GM19238 (cell line): ENCODE results near the gene RAD51B.

Experiments used
- DNase-seq: peaks from one replicate; pipeline ENCODE4 v3.0.0; 2011; ENCODE audit warnings: low spot score; ENCODE audit not compliant: insufficient read length

The RAD51B gene

DNA sequence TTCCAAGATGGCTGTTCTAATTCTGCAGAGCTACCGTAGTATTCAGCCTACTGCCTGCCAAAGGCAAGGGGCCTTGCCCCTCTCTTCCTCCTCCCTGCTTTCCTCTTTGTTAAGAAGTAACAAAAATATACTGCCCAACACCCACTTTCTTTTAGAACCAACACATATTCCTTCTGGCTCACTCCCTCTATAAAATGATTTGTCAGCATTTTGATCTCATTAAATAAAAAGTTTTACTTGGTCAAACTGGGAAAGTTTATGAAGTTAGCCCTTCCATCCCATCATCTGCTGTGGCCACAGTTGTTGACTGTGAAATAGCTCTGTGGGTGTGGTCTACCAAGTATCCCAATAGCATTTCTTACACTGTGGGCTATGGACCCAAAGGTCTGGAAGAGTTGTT lies 500.9 kb downstream of the RAD51B start:
- no peak for DNase-seq

DNA sequence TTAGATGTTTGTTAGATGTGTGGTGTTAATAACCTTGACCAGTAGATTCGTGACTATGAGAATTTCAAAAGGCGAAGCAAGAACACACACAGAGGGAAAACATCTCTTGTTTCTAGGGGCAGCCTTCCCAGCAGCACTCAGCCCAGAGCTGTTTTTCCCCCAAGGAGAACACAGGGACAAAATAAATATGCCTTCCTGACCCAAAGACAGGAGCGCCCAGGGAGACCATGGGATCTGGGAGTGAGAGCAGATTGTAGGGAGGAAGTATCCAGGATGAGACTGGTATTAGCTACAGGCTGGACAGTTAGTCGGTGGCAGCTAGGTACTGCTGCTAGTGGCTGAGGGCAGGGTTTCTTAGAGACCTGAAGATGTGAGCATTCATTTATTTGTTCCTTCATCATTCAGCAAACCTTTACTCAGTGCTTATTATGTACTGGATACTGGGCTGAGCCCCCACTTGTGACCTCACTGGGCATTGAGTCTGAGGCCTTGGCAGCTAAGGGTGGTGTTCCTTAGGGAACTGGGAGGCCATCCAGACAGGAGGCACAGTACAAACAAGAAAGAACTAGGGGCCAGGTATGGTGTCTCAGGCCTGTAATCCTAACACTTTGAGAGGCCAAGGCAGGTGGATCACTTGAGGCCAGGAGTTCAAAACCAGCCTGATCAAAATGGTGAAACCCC lies 503.5 kb downstream of the RAD51B start:
- no peak for DNase-seq

DNA sequence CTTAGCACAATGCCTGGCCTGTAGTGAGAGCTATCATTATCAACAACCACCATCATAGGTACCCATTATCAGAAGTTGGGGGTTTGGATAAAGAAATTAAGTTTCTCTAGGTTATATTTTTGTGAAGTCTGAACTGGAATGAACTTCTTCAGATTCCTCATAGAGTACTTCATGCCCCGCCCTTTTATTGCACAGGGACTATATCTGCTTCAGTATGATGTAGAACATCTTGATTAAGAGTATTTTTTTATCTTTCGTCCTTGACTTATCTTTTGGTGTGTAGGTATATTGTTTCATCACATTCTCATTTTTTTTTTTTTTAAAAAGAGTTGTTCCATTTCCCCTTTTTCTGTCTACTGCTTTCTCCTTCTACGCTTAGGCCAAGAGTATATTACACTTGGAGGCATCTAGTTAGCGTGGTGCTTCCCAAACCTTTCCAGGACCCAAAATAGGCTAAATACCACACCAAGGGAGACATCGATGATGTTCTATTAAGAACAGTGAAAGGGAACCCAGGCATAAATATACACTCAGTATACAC lies 505.8 kb downstream of the RAD51B start:
- no peak for DNase-seq

DNA sequence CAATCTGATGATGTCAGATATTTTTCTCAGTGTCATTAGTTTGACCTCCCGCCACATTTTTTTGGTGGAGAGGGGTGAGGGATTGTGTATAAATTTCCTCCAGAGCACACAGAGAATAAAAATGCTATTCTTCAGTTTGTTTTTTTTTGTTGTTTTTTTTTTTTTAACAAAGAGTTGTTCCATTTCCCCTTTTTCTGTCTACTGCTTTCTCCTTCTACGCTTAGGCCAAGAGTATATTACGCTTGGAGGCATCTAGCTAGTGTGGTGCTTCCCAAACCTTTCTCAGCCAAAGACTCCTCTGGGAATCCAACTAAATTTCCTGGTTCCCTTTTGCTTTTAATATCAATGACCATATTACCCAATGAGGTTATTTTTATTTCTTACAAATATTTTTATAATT lies 507.7 kb downstream of the RAD51B start:
- DNase-seq = no peak

DNA sequence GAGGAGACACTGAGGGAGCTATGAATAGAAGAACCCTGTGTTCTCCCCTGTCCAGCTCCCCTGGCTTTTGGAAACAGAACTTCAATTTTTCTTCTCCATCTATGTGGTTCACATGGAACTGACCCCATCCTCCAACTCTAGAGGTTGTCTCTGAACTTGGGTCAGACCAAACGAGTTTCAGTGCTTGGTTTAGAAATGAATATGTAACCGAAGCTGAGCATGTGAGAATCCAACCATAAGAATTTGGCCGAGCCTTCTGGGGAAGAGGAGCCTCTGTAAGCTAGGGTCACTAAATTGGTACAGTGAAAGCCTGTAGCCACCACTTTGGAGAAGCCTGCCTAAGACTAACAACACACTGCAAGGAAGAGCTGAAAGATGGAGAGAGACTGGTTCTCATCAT lies 508.9 kb downstream of the RAD51B start:
- DNase-seq = no peak

DNA sequence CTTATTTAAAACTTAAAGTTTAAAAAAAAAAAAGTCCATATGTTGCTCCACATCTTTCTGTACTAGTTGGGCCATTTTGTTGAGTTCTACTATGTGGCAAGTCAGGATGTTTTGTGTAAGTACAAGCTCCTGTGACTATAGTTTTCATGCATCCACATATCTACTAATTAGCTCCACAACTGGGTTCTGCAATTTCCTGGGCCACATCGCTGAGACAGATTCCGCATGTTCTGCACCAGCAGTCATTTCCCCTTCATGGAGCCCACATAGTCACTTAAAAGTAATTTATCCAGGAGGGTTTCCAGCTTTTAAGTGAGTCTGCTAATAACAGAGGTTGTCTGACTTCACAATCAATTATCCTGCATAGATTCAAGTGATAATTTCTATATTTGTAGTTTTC lies 511.8 kb downstream of the RAD51B start:
- no peak for DNase-seq

DNA sequence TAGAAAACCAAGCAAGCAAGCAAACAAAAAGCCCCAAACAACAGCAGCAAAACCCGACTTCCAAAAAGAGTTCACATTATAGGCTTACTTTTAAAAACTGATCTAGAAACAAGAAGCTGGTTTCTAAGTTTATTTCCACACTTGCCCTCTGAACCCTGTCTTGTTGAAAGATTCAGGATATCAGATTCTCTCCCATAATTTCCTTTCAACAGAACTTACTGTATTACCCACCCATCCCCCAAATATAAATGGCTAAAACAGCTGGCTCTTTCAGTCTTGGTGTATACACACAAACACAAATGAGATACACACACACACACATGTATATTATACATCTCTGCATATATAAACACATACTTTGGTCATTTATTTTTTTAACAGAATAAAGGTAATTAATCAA lies 512.4 kb downstream of the RAD51B start:
- DNase-seq = no peak

DNA sequence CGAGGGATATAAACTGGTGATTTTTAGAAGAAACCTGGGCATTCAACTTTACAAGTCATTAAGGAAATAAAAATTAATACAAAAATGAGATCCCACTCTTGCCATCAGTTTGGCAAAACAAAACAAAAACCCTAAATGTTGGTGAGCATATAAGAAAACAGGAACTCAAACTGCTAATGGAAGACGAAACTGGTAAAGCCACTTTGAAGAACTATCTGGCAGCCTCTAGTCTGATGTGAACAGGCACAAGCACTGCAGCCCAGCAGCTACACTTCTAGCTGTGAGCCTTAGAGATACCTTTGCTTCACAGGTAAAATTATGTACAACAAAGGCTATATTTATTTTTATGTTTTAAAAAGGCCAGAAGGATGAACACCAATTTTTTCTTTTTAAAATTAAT lies 513.7 kb downstream of the RAD51B start:
- no peak for DNase-seq

DNA sequence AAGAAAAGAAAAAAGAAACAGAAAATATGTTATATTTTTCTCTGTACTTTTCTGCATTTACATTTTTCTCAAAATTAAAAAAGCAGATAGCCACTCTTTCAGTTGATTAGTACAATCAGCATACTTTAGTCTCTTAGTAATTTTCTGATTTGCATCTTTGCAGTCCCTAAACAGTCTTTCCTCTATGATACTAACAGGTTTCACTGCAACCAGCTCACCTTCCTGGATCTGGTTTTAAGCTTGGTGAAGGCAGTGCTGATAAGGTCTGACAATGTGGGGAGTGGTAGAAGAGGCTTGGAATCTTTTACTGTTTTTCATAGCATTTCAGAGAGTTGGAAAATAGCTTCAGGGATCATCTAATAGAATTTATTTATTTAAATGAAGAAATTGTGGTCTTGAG lies 515.7 kb downstream of the RAD51B start:
- no peak for DNase-seq

DNA sequence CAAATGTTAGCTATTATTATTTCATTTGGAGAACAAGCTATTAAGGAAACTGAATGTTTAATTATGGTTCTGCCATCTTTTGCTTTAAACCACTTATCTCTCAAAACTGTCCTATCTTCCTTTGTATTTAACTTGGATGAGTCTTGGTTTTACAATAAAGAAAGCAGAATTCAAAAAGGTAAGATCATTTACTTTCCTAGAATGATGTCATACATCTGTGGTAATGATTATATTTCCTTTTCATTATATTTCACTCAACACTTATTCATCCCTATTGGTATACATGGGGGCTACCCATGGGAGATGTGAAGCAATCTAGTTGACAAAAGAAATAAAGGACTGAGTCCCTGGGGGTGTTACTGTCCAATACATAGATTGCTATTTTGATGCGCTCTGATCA lies 516.6 kb downstream of the RAD51B start:
- DNase-seq = no peak

DNA sequence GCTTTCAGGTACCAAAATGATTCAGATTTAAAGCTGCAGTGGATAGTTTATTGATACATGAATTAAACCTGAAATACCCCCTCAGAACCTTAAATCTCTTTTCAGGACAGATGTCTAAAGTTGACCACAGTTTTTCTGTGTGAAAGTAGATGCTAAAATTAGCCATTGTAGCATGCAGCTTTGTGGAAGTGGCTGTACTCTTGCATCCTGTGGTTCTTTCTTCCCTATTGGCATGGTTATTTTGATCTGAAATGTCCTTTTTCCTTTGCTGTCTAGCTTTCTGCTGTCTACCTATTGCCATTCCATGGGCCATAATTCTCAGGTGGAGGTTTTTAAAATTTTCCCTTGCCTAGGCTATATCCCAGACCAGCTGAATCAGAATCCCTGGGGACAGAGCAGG lies 517.7 kb downstream of the RAD51B start:
- DNase-seq = no peak

DNA sequence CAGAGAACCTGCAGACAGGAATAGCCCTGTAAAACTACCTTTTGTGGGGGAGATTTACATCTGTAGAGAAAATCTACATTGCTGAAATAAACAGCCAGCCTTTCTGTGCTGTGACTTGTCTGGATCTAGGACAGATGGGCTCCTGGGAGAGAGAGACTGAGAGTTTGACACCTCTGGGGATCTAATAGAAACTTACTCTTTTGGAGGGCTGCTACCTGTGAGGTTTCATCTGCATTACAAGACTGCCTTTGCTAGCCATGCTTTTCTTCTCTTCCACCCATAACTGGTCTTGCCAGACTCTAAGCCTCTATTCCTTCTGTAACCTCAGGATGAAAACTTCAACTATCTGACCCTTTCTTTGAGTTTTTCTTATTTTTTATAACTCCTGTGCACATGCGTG lies 520.7 kb downstream of the RAD51B start:
- DNase-seq = no peak

DNA sequence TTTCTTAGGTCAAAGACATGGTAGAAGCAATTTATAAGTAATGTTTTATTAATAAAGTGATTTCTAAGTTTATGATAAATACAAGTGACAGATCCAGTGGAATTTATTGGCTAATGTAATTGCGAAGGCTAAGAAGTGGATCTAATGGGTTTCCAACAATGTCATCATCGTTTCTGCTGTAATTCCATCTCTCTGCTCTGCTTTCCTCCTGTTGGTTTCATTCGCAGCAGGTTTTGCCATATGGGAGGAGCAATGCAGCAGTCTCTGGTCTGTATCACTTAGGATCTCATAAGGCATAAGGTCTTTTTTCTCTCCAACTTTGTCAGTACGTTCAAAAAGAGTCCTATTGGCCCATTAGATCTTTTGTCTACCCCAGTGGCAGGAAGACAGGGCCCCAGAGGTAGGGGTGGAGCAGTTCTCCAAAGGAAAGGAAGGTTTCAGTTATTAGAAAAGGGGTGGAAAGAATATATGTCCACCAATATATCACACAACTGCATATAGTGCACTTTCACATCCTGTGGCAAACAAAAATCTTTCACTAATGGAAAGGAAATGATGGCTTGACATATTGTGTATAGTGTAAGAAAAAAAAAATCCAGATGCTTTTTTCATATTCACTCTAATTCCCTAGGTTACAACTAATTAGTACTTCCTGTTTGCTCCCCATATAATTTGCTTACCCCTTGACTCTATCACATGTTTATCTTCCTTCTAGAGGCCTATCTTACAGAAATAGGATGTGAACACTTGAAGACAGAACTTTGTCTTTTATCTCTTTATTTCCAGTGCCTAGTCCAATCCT lies 522.0 kb downstream of the RAD51B start:
- DNase-seq = no peak

DNA sequence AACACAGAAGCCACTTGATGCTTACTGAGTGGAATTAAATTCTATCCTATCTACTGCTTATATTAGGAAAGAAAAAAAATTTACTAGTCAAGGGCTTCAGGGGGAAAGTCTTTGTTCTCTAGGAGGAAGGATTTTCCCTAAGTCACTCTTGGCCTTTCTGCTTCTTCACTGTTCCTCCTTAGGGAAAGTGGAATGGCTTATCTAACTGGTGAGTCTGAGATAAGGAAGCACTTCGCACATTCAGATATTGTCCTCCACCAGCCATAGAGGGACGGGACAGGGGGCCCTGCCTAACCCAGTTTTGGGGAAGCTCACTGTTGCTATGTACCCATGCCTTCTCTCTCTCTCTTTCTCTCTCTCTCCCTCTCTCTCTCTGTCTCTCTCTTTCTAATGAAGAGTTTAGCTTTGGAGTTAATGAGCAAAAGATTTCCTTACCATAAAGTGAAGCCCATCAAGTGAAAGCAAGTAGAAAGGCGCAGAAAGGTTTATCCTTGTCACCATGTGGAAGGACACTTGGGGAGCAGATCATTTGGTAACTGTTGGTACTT lies 522.7 kb downstream of the RAD51B start:
- no peak for DNase-seq

DNA sequence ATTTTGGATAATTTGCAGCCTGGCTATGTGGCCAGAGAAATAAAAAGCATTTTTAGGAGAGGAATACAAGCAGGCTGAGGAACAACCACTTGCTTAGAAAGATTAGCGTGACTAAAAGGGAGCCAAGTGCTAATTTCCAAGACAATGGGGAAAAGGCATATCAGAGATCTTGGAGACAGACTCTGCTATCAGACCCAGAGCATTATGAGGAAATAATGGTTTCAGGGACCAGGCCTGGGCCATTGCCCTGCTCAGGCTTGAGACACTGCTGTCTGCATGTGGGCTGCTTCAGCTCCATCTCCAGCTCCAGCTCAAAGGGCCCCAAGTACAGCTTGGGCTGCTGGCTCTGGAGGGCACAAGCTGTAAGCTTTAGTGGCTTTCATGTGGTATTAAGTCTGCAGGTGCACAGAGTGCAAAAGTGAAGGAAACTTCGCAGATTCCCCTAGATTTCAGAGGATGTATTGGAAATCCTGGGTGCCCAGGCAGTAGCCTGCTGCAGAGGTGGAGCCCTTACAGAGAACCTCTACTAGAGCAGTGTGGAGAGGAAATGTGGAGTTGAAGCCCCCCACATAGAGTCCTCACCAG lies 524.0 kb downstream of the RAD51B start:
- DNase-seq = no peak

DNA sequence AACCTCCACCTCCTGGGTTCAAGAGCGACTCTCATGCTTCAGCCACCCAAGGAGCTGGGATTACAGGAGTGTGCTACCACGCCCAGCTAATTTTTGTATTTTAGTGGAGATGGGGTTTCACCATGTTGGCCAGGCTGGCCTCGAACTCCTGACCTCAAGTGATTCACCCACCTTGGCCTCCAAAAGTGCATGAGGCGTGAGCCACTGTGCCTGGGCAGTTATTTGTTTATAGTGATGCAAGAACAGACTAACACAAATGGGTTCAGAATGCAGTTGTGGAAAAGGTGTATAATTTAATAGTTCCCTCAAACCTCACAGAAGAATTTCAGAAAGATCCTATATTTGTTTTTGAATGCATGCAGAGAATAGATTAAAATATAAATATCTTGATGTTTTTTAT lies 526.2 kb downstream of the RAD51B start:
- no peak for DNase-seq

DNA sequence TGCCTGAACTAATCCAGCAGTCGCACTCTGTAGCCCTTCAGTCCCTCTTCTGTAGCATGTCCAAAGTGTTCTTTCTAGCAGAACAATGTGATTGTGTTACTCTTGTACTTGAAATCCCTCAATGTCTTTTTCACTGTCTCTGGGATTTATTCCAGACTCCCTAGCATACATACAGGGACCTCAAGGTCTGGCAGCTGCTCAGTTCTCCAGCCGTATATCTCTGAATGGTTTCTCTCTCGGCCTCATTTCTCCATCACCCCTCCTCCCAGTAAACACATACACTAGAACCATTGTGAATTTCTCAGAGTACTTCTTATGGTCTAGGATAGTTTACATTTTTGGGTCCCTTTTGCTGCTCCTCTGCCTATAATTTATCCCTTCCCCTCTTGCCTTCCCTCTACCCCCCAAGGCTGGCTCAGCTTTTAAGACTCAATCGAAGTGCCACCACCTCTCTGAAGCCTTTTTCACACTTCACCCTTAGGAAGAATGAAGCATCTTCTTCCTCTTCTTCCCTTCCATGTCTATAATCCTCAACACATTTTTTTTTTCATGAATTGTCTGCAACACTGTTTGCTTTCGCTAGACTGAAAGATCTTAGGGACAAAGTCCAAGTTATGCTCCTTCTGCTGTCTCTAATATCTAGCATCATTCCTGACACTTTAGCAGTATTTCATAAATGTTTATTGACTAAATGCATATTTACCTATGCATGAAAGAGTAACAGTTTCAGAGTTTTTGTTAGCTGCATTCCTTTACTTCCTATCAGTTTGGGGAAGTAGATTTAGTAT lies 527.2 kb downstream of the RAD51B start:
- DNase-seq = no peak

DNA sequence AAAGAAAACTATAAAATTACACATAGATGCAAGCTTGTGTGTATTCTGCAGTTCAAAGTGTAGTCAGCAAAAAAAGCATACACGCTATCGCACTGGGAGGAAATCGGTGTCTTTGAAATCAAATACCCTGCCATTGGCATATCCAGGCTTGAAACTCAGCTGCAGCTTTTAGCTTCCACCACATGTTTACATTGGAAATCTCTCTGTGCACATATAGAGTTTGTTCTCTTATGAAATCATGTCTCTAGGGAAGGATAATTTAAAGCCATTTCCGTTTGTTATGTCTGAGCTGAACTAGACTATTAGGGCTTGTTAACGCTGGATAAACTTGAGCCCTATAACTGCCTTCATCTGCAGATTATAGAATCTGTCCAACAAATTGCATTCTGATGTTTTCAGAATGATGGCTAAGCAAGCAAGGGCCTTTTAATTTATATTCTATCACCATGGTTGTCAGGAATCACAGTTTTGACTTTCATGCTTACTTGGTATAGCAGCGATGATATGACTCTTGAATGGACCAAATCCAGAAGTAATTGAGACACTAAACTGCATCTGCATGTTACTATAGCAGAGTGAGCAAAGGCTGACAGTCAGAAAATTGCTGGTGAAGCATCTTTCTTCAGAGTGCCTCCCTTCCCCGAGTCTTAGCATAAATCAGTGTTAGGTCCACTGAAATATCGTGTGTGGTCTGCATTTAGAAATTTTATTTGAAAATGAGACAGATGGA lies 530.5 kb downstream of the RAD51B start:
- DNase-seq = no peak

DNA sequence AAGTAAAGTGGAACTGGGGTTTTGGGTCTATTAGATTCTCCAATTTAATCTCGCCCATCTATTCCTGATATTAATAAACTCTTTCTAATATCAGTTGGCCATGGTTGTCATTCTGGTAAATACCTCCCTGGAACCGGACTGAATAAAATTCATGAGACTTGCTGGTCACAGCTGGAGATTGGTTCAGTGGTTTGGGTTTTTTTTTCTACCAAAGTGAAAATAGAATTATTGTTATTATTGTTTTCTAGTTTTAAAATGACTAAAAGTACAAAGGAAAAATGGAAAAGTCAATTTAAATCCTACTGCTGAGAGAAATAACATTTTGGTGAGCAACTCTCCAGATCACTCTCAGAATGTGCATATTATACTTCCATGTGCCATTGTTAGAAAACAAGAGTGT lies 535.8 kb downstream of the RAD51B start:
- no peak for DNase-seq

DNA sequence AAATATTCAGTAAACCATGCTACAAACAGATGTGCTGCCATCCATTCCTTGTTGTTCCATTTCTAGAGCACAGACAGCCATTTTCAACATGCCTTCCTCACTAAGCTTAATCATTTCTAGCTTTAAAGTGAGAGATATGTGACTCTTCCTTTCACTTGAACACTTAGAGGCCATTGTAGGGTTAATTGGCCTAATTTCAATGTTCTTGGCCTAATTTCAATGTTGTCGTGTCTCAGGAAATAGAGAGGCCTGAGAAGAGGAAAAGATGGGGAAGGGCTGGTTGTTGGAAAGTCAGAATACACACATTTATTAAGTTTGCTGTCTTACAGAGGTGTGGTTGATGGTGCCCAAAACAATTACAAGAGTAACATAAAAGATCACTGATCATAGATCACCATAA lies 538.2 kb downstream of the RAD51B start:
- no peak for DNase-seq

DNA sequence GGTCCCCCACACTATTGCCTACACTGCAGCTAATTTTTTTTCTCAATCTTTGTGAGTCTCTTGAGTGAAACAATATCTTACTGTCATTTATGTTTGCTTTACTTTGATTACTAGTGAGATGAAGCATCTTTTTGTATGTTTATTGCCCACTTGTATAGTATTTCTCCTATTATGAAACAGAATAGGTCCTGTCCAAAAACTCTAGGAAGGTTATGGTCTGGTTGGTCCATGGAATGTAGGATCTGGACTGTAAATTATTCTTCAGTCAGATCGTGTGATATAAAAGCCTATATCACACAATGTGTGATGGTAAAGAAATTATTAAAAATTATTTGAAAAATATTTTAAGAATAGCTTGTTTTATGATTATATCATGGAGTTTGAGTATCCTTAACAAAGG lies 538.9 kb downstream of the RAD51B start:
- no peak for DNase-seq
